Keratinocyte (primary cell): ENCODE measurements around the gene DOK6.

Experiments
- EZH2 ChIP-seq: IDR thresholded peaks from one replicate; pipeline ENCODE4 v1.6.1; 2012; ENCODE audit warnings: inconsistent platforms, mild to moderate bottlenecking, low read length, moderate library complexity
- TF ChIP-seq, protein P1 (sequence below), 3 experiments: IDR thresholded peaks in 1 of 3; conservative IDR thresholded peaks in 1 of 3; optimal IDR thresholded peaks in 1 of 3; 2 replicates in 2 of 3; 3 replicates in 1 of 3; pipeline versions ENCODE3 to v1.5.1; 2011; ENCODE audit warnings: low read length in 3 of 3, mild to moderate bottlenecking in 3 of 3, moderate library complexity in 2 of 3, control low read depth in 1 of 3, inconsistent platforms in 1 of 3; ENCODE audit not compliant: insufficient read depth in 2 of 3; ENCODE audit errors: extremely low read depth in 1 of 3

DNA sequence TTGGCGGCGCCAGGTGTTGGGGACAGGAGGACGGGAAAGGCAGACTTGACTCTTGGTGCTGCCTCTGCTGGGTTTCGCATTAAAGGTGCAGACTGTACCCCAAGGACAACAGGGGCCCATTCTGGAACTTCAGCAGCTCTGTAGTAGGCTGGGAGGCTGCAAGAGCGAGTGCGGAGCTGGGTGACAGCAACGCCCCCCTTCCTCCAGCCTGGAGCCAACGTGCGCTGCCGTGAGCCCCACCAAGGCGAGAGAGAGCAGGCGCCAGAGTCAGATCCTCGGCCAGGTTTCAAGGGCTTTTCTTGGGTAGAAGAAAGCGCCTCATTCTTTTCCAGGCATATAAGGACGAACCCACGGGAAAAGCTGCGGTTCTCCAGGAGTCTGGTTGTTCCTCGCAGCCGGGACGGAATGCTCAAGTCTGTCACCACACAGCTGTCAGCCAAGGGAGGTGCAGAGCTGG is 1.9 kb downstream of the DOK6 start:
- TF ChIP-seq, protein P1, sequence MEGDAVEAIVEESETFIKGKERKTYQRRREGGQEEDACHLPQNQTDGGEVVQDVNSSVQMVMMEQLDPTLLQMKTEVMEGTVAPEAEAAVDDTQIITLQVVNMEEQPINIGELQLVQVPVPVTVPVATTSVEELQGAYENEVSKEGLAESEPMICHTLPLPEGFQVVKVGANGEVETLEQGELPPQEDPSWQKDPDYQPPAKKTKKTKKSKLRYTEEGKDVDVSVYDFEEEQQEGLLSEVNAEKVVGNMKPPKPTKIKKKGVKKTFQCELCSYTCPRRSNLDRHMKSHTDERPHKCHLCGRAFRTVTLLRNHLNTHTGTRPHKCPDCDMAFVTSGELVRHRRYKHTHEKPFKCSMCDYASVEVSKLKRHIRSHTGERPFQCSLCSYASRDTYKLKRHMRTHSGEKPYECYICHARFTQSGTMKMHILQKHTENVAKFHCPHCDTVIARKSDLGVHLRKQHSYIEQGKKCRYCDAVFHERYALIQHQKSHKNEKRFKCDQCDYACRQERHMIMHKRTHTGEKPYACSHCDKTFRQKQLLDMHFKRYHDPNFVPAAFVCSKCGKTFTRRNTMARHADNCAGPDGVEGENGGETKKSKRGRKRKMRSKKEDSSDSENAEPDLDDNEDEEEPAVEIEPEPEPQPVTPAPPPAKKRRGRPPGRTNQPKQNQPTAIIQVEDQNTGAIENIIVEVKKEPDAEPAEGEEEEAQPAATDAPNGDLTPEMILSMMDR (optimal IDR thresholded peaks at IDR 0.05 in 1 of 3, IDR thresholded peaks at IDR 0.05 in 1 of 3, conservative IDR thresholded peaks at IDR 0.05 in 1 of 3; ENCODE audit: extremely low read depth in 1 of 3, insufficient read depth in 2 of 3, low read length in 3 of 3): no peak
- TF ChIP-seq EZH2: no peak
